TTC549 (cell line): Measurements from ENCODE around the gene CCDC15.
"Not testable (repeated sequence)": the region's sequence is repeated elsewhere in the genome, so short reads cannot be mapped to it uniquely, and the experiment has no call there.

Experiments used
- FAIRE-seq: peaks from 2 replicates; lab custom pipeline; 2012; peaks lifted over from hg19 to GRCh38; lab: Jason Lieb, UNC

The CCDC15 gene

DNA sequence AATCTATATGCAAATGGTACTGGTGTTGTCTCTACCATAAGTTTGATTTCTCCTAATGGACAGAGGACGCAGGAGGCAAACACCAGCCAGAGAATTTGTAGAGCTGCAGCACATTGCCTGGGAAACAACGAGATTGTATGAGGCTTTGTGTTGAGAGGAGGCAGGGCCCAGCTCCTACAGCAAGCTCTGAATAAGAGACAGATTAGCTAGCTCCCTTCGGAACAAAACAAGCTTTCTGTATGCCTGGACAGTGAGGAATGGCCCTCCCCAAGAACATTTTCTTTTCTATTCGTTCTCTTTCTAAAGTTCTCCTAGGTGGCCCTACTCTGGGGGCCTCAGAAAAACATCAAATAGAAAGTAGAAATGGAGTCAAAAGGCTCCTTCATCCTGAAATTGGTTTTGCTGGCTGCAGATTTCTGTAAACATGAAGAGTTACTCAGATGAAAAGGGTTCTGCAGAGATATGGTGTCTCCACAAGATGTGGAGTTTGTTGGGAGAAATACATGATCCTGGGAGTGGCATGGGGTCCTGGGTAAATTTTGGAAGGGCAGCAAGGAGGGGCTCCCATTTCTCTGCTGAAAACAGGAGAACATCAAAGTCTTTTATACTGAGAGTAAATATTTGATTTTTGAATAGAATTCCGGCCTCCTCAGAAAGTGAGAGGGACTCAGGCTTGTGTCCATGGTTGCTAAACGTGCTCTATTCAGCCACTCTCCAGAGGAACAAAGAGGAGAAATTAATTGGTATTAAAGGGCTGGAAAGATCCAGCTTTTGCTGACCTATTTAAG, 11.3 kb upstream of the CCDC15 start:
- FAIRE-seq: no peak

DNA sequence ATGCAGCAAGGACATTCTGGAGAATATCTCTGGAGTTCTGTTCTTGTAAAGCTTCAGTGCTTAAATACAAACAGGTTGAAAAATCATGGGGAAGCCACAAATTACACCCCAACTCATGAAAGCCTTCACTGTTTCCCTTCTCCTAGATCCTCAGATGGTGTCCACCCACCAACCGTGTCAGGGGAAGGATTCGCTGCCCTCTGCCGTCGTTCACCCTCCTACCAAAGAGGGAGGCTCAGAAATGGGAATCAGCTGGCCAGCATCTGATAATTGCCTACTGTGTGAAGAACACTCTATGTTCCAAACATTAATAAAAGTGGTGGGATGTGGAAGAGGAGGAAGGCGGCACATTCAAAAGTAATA, 10.8 kb upstream of the CCDC15 start:
- no peak for FAIRE-seq

- no peak for FAIRE-seq
Measured at GRCh38 chr11:124943741-124944140, 10.3 kb upstream of the CCDC15 start.

DNA sequence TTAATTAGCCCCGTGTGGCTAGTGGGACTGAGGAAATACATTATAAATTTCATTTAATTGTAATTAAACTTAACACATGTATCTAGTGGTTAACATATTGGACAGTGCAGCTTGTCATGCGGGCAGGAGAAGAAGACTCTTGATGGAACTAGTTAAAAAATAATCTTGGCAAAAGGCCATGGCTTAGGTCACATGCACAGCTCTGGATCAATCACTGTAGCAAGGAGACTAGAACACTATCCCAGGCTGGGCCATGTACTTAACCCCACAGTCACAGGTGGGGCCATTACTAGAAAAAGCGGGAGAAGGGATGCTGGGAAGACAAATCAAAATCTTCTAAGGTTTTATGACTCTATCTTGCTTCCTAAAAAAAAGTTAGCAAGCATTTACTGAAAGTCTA, 9.4 kb upstream of the CCDC15 start:
- FAIRE-seq: no peak

GRCh38 chr11:124945826-124946225, 8.2 kb upstream of the CCDC15 start:
- no peak for FAIRE-seq

DNA sequence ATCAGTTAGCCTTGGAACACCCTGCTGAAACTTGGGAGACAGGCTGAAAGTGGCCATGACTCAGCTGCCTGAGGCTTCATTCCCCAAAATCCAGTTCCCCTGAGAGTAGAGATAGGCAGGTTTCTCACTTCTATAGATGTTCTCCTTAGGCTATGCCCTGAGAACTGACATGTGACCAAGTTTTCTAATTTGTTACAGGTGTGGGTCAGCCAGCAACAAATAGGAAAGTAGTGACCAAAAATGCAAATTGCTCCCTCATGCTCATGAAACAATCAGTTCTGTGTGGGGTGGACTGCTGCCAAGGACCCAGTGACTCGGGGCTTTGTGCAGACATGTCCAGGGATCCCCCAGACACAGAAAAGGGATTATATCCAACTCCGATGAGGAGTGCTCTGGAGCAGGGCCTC, 7.3 kb upstream of the CCDC15 start:
- no peak for FAIRE-seq

- no peak for FAIRE-seq
Measured at GRCh38 chr11:124950601-124951330, 3.2 kb upstream of the CCDC15 start.

DNA sequence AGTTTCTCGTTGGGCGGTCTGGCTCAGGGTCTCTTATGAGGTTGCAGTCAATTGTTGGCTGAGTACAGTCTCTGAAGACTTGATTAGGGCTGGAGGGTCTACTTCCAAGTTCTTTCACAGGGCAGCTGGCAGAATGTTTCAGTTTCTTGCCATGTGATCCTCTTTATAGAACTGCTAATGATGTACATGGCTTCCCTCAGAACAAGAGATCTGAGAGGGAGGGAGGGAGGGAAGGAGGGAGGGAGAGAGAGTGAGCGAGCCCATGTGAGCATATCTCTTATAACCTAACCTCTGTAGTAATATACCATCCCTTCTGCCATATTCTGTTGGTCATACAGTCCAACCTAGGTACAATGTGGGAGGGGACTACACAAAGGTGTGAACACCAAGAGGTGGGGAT, 2.7 kb upstream of the CCDC15 start:
- no peak for FAIRE-seq

DNA sequence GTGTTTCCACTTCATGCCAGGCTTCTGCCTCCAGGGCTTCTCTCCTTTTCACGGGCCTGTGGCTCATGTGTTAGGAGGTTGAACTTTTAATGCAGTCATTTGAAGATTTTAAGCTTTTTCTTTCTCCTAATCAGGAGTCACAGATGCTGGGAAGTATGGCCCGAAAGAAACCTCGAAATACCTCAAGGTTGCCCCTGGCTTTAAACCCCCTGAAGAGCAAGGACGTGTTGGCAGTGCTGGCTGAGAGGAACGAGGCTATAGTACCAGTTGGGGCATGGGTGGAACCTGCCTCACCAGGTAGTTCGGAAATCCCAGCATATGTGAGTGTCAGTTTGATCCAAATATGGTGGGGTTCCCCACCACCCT, 571 bp downstream of the CCDC15 start:
- FAIRE-seq: no peak

GRCh38 chr11:124955035-124955434, 1.0 kb downstream of the CCDC15 start:
- FAIRE-seq: no peak

- peak; percentile 94 for FAIRE-seq
Measured at GRCh38 chr11:124961972-124962609, 8.1 kb downstream of the CCDC15 start.

- not testable (repeated sequence) for FAIRE-seq
Measured at GRCh38 chr11:124968197-124968596, 14.2 kb downstream of the CCDC15 start.

GRCh38 chr11:124970925-124971324, 16.9 kb downstream of the CCDC15 start:
- FAIRE-seq: no peak

- no peak for FAIRE-seq
Measured at GRCh38 chr11:124971810-124972209, 17.8 kb downstream of the CCDC15 start.

- FAIRE-seq: no peak
Measured at GRCh38 chr11:124976531-124976930, 22.5 kb downstream of the CCDC15 start.

DNA sequence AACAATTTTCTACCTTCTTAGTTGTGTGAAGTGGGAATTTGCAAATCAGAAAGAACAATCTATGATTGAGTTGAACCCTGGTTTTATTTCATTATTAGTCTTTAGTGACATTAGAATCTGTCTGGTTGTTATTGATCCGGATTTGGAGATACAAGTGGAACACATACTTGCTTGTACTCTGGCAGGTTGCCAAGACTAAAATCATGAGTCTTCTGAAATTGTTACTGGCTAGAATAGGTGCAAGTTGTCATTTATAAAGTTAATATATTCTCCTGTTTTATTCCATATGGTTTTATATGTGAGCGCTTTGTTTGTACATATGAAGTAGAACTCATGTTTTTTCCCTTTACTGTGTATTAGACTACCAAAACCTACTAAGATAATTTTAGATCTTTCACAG, 23.0 kb downstream of the CCDC15 start:
- FAIRE-seq: no peak

- FAIRE-seq: no peak
Measured at GRCh38 chr11:124978316-124978715, 24.3 kb downstream of the CCDC15 start.

GRCh38 chr11:124982043-124982442, 28.0 kb downstream of the CCDC15 start:
- no peak for FAIRE-seq

- no peak for FAIRE-seq
Measured at GRCh38 chr11:124983674-124984511, 29.9 kb downstream of the CCDC15 start.

DNA sequence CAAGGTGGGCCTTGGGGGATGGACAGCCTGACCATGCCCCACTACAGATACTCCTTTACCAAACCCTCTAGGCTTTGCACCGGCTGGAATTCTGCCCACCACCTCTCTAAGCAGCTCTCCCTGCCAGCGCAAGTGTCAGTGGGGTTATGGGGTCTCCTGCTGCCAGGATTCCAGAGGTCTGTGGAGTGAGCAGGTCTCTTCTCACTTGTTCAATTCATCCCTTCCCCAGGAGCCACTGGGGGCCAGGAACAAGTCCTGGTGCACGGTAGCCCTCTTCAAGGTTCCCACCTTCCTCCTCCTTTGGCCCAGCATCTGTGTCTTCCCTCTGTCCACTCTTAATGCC, 30.5 kb downstream of the CCDC15 start:
- no peak for FAIRE-seq

GRCh38 chr11:124987096-124987495, 33.1 kb downstream of the CCDC15 start:
- FAIRE-seq: no peak

- no peak for FAIRE-seq
Measured at GRCh38 chr11:124988063-124988462, 34.1 kb downstream of the CCDC15 start.
